ENCODE data around the gene FAM229B.
"Not testable (repeated sequence)": the region's sequence is repeated elsewhere in the genome, so short reads cannot be mapped to it uniquely, and the experiment has no call there.

- not testable (repeated sequence) for TF ChIP-seq EZH2 (IDR thresholded peaks at IDR 0.05; ENCODE audit: insufficient read depth, poor library complexity, severe bottlenecking); EZH2phosphoT487 (IDR thresholded peaks at IDR 0.05; ENCODE audit: insufficient read depth, low read depth)
Measured at GRCh38 chr6:112106026-112106425, 18.6 kb downstream of the FAM229B start.
